ENCODE data around the gene SIX6. TPM values are rescaled to one million over a fixed set of nuclear protein-coding genes. Genes with fewer than 3 reads are reported as not detected.

The SIX6 gene
- total RNA-seq, 1 donor = not detected

GRCh38 chr14:60512973-60513571 is 4.1 kb downstream of the SIX6 start:
- no peak overlapping the region for H3K4me3 ChIP-seq (ENCODE audit: low read depth, low read length)
- no peak for DNase-seq (ENCODE audit: low read depth)
- TF ChIP-seq CTCF (IDR thresholded peaks at IDR 0.05; ENCODE audit: insufficient read depth, low read length) = no peak

- TF ChIP-seq CTCF (IDR thresholded peaks at IDR 0.05; ENCODE audit: insufficient read depth, low read length) = no peak
- no peak for DNase-seq (ENCODE audit: low read depth)
- peak overlapping the region; percentile 42 for H3K4me3 ChIP-seq (ENCODE audit: low read depth, low read length)
These were observed 5.4 kb downstream of the SIX6 start for GRCh38 chr14:60514378-60514740.

- peak; percentile 15 for TF ChIP-seq CTCF (IDR thresholded peaks at IDR 0.05; ENCODE audit: insufficient read depth, low read length)
- no peak for DNase-seq (ENCODE audit: low read depth)
- peak overlapping the region; percentile 42 for H3K4me3 ChIP-seq (ENCODE audit: low read depth, low read length)
These were observed 6.0 kb downstream of the SIX6 start for GRCh38 chr14:60514741-60515491.

GRCh38 chr14:60515511-60516289 is 6.8 kb downstream of the SIX6 start:
- no peak overlapping the region for H3K4me3 ChIP-seq (ENCODE audit: low read depth, low read length)
- no peak for DNase-seq (ENCODE audit: low read depth)
- no peak for TF ChIP-seq CTCF (IDR thresholded peaks at IDR 0.05; ENCODE audit: insufficient read depth, low read length)

GRCh38 chr14:60532442-60532841 is 23.5 kb downstream of the SIX6 start:
- H3K4me3 ChIP-seq (ENCODE audit: low read depth, low read length) = no peak overlapping the region
- no peak for DNase-seq (ENCODE audit: low read depth)
- no peak for TF ChIP-seq CTCF (IDR thresholded peaks at IDR 0.05; ENCODE audit: insufficient read depth, low read length)

- no peak for TF ChIP-seq CTCF (IDR thresholded peaks at IDR 0.05; ENCODE audit: insufficient read depth, low read length)
- DNase-seq (ENCODE audit: low read depth) = no peak
- H3K4me3 ChIP-seq (ENCODE audit: low read depth, low read length) = no peak overlapping the region
These were observed 28.7 kb downstream of the SIX6 start for GRCh38 chr14:60537663-60538062.
